Heart right ventricle (tissue), 16 donors: ENCODE data around the gene MBNL2. TPM values are rescaled to one million over a fixed set of nuclear protein-coding genes. Genes with fewer than 3 reads are reported as not detected.

Experiments
- ATAC-seq, 8 donors: fragments of 200-7000 bp; cut with Tn5 transposase; one replicate each; pipeline ENCODE4 v1.9.1; 2020; ENCODE audit warnings: mild to moderate bottlenecking in 8 of 8, moderate library complexity in 8 of 8, moderate number of reproducible peaks in 1 of 8
- DNase-seq, 2 donors: peaks; one replicate each; pipeline ENCODE4 v3.0.0-alpha.2; 2020
- H3K27ac ChIP-seq, 10 donors: fragments of 200-600 bp; sonication (generic) in 2 of 10; one replicate each; pipeline versions ENCODE4 v1.5.0 to v1.8.0; 2020 to 2022; ENCODE audit warnings: mild to moderate bottlenecking in 3 of 10
- H3K27me3 ChIP-seq, 7 donors: fragments of 200-600 bp; one replicate each; pipeline ENCODE4 v1.8.0; 2021 to 2022; ENCODE audit warnings: mild to moderate bottlenecking in 2 of 7
- H3K36me3 ChIP-seq, 9 donors: fragments of 200-600 bp; sonication (generic) in 1 of 9; one replicate each; pipeline versions ENCODE4 v1.5.0 to v1.8.0; 2020 to 2022; ENCODE audit warnings: mild to moderate bottlenecking in 2 of 9
- H3K4me1 ChIP-seq, 9 donors: fragments of 200-600 bp; sonication (generic) in 1 of 9; one replicate each; pipeline versions ENCODE4 v1.5.0 to v1.8.0; 2020 to 2022; ENCODE audit warnings: mild to moderate bottlenecking in 4 of 9
- H3K4me3 ChIP-seq, 10 donors: fragments of 200-600 bp; sonication (generic) in 2 of 10; one replicate each; pipeline versions ENCODE4 v1.5.0 to v1.8.0; 2020 to 2022; ENCODE audit warnings: mild to moderate bottlenecking in 7 of 10, moderate library complexity in 2 of 10
- H3K9me3 ChIP-seq, 11 donors: fragments of 200-600 bp in 10 of 11; sonication (generic) in 2 of 11; one replicate each; pipeline versions ENCODE4 v1.5.0 to v1.8.0; 2013 to 2022; ENCODE audit warnings: mild to moderate bottlenecking in 2 of 11, control low read depth in 1 of 11, moderate library complexity in 1 of 11
- CTCF ChIP-seq, 9 donors: fragments of 200-600 bp; sonication (generic) in 2 of 9; IDR thresholded peaks; one replicate each; pipeline versions ENCODE4 v1.5.0 to v1.8.0; 2021 to 2022; ENCODE audit warnings: antibody characterized with exemption in 9 of 9, mild to moderate bottlenecking in 5 of 9, moderate library complexity in 1 of 9
- WGBS, 2 donors: extraction: QIAGEN DNeasy Blood & Tissue Kit; methylation state at CpG; one replicate each; pipeline ENCODE4 v1.1.7; 2013; ENCODE audit warnings: inconsistent platforms in 1 of 2; 5-methylcytosine and 5-hydroxymethylcytosine counted together
- intact Hi-C, 10 donors: fragments of 100-400 bp; cut with DNase I; formaldehyde crosslinking; loops; one replicate each; pipeline versions ENCODE4 v1.11.1 to v1.14.2; 2022
- polyA plus RNA-seq, 2 donors: library from polyadenylated mRNA; stranded (reverse); fragments of 200-250 nt; gene quantifications; one replicate each; pipeline ENCODE4 v1.2.3, GENCODE V29; 2013
- total RNA-seq, 10 donors: library from RNA; stranded (reverse); fragmentation: NEBNext Ultra II Directional in 3 of 10; extraction: Animal tissue kit (Norgen Biotek cat#: 25700) in 3 of 10; gene quantifications; one replicate each; pipeline versions ENCODE4 v1.2.1 to v1.2.4, GENCODE V29; 2021 to 2023
- donor health status: Arrhythmogenic right ventricular cardiomyopathy.
- donor health status: ischemic (EF 13 %, LVEDD 7.1; RV severe dilation, severe dysfunction).
- donor health status: healthy with polysubstance abuse.
- donor health status: DM: no; HTN: yes; CAD: no.
- donor health status: DM: no; HTN: no; CAD: no.
- donor health status: ischemic (EF 25% LVEDD 6.9; RV normal size, moderate dysfunction).
- donor health status: ischemic (EF 25% LVEDD 5.7; RV mildly dilated, moderate dysfunction).
- donor health status: healthy.
- donor health status: DM: yes; HTN: yes; CAD: no.
- donor health status: Ischemic cardiomyopathy.
- donor health status: ischemic (EF 35%, LVEDD 5.7; RV mildly dilated, moderate dysfunction).
- donor health status: nonischemic (EF 11% LVEDD 7.7; RV severe dilation, severe dysfunction).
- donor health status: DM: yes; HTN: yes; CAD: no.
- donor health status: PGD.
- donor health status: ischemic (EF 29% LVEDD 5.4; RV normal size, mild dysfunction).
- donor health status: nonischemic (EF 23%, LVEDD 6.1; RV moderate dilation, normal function).

The MBNL2 gene
- total and polyA plus RNA-seq, 12 donors, result 17.2 to 95.0 (median 83.2) TPM

- Histone ChIP-seq H3K4me3 (no peak overlapping the region), H3K27ac (peak overlapping the region in 9 of 10 donors; percentile 42 to 80 (median 77)), H3K4me1 (peaks cover 12 to 96% (median 86%) of the 10 kb centered on the region in 9 donors), H3K27me3 (no peaks in the 10 kb centered on the region), H3K9me3 (no peaks in the 10 kb centered on the region), H3K36me3 (peaks cover 0 to 4% (median 0%) of the 10 kb centered on the region in 9 donors)
- no peak for ATAC-seq
- intact Hi-C loops, result loop anchor here in 1 of 10 donors (5.0 kb wide), 1 partner anchor 37 kb away; the partner anchor contains the start of gene MBNL2
- no peak for TF ChIP-seq CTCF (IDR thresholded peaks at IDR 0.05)
- 69 to 75% methylated on average over 6 of the region's 6 CpGs for WGBS, 2 donors
- no peak for DNase-seq
Observed at GRCh38 chr13:97259410-97259797, 37.3 kb downstream of the MBNL2 start.

- TF ChIP-seq CTCF (IDR thresholded peaks at IDR 0.05), result no peak
- Histone ChIP-seq H3K27me3 (no peaks in the 10 kb centered on the region), H3K4me3 (no peak overlapping the region), H3K36me3 (peaks cover 0 to 4% (median 0%) of the 10 kb centered on the region in 9 donors), H3K4me1 (peaks cover 16 to 96% (median 86%) of the 10 kb centered on the region in 9 donors), H3K9me3 (no peaks in the 10 kb centered on the region), H3K27ac (peak overlapping the region; percentile 1 to 80 (median 74))
- 76% methylated on average over 12 of the region's 12 CpGs for WGBS, 2 donors
- ATAC-seq (peak in 4 of 8 donors; percentile 6 to 68 (median 32)), DNase-seq (no peak)
- intact Hi-C loops, result loop anchor here in 2 of 10 donors (5.0 kb wide), 1 partner anchor 38 kb away; the partner anchor contains the start of gene MBNL2 (in 2 of the 2)
Observed at GRCh38 chr13:97259798-97260714, 37.9 kb downstream of the MBNL2 start.

- Histone ChIP-seq H3K4me3 (no peak overlapping the region), H3K27me3 (no peaks in the 10 kb centered on the region), H3K9me3 (no peaks in the 10 kb centered on the region), H3K27ac (peak overlapping the region; percentile 14 to 80 (median 72)), H3K36me3 (peaks cover 0 to 4% (median 0%) of the 10 kb centered on the region in 9 donors), H3K4me1 (peaks cover 12 to 96% (median 86%) of the 10 kb centered on the region in 9 donors)
- ATAC-seq (peak in 7 of 8 donors; percentile 24 to 79 (median 62)), DNase-seq (no peak)
- no peak for TF ChIP-seq CTCF (IDR thresholded peaks at IDR 0.05)
- intact Hi-C loops, result loop anchor here in 1 of 10 donors (5.0 kb wide), 1 partner anchor 39 kb away; the partner anchor contains the start of gene MBNL2
- 51% methylated on average over 9 of the region's 9 CpGs for WGBS, 2 donors
Observed at GRCh38 chr13:97261254-97262005, 39.3 kb downstream of the MBNL2 start.

- Histone ChIP-seq H3K36me3 (peaks cover 0 to 4% (median 0%) of the 10 kb centered on the region in 9 donors), H3K4me1 (peaks cover 18 to 96% (median 87%) of the 10 kb centered on the region in 9 donors), H3K9me3 (no peaks in the 10 kb centered on the region), H3K27me3 (no peaks in the 10 kb centered on the region), H3K4me3 (no peak overlapping the region), H3K27ac (peak overlapping the region; percentile 14 to 80 (median 72))
- intact Hi-C loops, result loop anchor here in 1 of 10 donors (5.0 kb wide), 1 partner anchor 40 kb away; the partner anchor contains the start of gene MBNL2
- no peak for DNase-seq
- 65% methylated on average over 8 of the region's 8 CpGs for WGBS, 2 donors
- ATAC-seq, result peak in 2 of 8 donors; percentile 1 to 10
- no peak for TF ChIP-seq CTCF (IDR thresholded peaks at IDR 0.05)
Observed at GRCh38 chr13:97262058-97262457, 39.9 kb downstream of the MBNL2 start.
